ENCODE data around the gene VGLL4. TPM values are rescaled to one million over a fixed set of nuclear protein-coding genes. Genes with fewer than 3 reads are reported as not detected.
A peak's percentile ranks its signal among the peaks of the same experiment; 100 is the strongest.

Gene VGLL4
- total RNA-seq, 1 experiment from 2014 or later, result 42.1 TPM

DNA sequence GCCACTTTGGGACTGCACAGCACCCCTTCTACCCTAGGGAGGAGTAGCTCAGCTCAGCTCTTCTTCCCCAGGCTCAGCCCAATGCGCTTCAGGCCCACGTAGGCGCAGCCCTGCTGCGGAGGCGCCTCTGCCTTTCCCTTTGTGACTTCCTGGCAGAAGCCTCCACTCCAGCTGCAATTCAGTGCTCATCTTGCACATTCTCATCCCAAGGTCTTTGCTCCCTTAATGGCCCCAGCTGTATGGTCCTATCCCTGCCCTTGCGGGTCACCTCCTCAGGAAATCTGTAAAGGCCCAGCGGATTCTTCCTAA, 109.0 kb downstream of the VGLL4 start:
- peaks cover 9 to 12% of the 10 kb centered on the region in 2 experiments for H3K4me1 Mint-ChIP-seq
- H4K5ac ChIP-seq (ENCODE audit: insufficient read length, low read depth, low read length), result no peak overlapping the region
- no CpG with 5 or more reads among the region's 7 CpGs for WGBS (ENCODE audit: extremely low coverage, insufficient read length, low lambda C conversion rate)
- H3K79me2 ChIP-seq (ENCODE audit: insufficient read depth, low read length), result no peaks in the 10 kb centered on the region
- no peak overlapping the region for H3K9ac ChIP-seq (ENCODE audit: extremely low read depth, insufficient read length, low read length)
- H3T11ph ChIP-seq (ENCODE audit: low read length), result no peak overlapping the region
- TF ChIP-seq, protein P1, sequence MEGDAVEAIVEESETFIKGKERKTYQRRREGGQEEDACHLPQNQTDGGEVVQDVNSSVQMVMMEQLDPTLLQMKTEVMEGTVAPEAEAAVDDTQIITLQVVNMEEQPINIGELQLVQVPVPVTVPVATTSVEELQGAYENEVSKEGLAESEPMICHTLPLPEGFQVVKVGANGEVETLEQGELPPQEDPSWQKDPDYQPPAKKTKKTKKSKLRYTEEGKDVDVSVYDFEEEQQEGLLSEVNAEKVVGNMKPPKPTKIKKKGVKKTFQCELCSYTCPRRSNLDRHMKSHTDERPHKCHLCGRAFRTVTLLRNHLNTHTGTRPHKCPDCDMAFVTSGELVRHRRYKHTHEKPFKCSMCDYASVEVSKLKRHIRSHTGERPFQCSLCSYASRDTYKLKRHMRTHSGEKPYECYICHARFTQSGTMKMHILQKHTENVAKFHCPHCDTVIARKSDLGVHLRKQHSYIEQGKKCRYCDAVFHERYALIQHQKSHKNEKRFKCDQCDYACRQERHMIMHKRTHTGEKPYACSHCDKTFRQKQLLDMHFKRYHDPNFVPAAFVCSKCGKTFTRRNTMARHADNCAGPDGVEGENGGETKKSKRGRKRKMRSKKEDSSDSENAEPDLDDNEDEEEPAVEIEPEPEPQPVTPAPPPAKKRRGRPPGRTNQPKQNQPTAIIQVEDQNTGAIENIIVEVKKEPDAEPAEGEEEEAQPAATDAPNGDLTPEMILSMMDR (conservative IDR thresholded peaks at IDR 0.05), result no peak
- no peaks in the 10 kb centered on the region for H3K36me3 Mint-ChIP-seq (ENCODE audit: insufficient read depth in 1 of 3, low read depth in 3 of 3)
- no peak overlapping the region for H3K4me3 Mint-ChIP-seq
- H2BK12ac ChIP-seq (ENCODE audit: insufficient read length, low read depth, low read length), result no peak overlapping the region
- no peak overlapping the region for H3K27ac ChIP-seq (ENCODE audit: insufficient read length, low read depth, low read length)
- no peak overlapping the region for H2BK20ac ChIP-seq (ENCODE audit: low read depth, low read length, poor library complexity, severe bottlenecking)
- H3K79me1 ChIP-seq (ENCODE audit: insufficient read depth, low read depth, low read length, poor library complexity, severe bottlenecking), result no peaks in the 10 kb centered on the region
- H3K14ac ChIP-seq (ENCODE audit: insufficient read depth, low read length), result no peak overlapping the region
- no peak overlapping the region for H3K18ac ChIP-seq (ENCODE audit: insufficient read length, low read depth, low read length)
- H2BK120ac ChIP-seq (ENCODE audit: low read depth, low read length, poor library complexity, severe bottlenecking), result no peak overlapping the region
- no peak overlapping the region for H3K4me2 ChIP-seq (ENCODE audit: insufficient read depth, insufficient read length, low read length)
- H3K9me3 Mint-ChIP-seq, result no peaks in the 10 kb centered on the region
- peak overlapping the region in 1 of 3 experiments; percentile 22; a peak in 1 of 7 replicates for H3K27ac Mint-ChIP-seq
- no peak overlapping the region for H2AFZ ChIP-seq (ENCODE audit: low read length)
- H4K20me1 ChIP-seq (ENCODE audit: control insufficient read depth, insufficient read depth, insufficient read length), result no peaks in the 10 kb centered on the region
- no peak for DNase-seq
- no peak overlapping the region for H2BK5ac ChIP-seq (ENCODE audit: insufficient read length, low read length)
- no peaks in the 10 kb centered on the region for H3K27me3 ChIP-seq (ENCODE audit: insufficient read depth, low read length)
- no peak overlapping the region for H3K4ac ChIP-seq (ENCODE audit: low read depth, low read length)
- H4K91ac ChIP-seq (ENCODE audit: insufficient read length, low read depth, low read length), result no peak overlapping the region
- H3K27me3 Mint-ChIP-seq (ENCODE audit: low read depth), result no peaks in the 10 kb centered on the region
- H3K23ac ChIP-seq (ENCODE audit: insufficient read length, low read depth, low read length), result no peak overlapping the region
- no peaks in the 10 kb centered on the region for H3K4me1 ChIP-seq (ENCODE audit: insufficient read depth, low read length)
- no peaks in the 10 kb centered on the region for H3K23me2 ChIP-seq (ENCODE audit: insufficient read length, low read depth, low read length, poor library complexity, severe bottlenecking)
- H4K8ac ChIP-seq (replicated peaks; ENCODE audit: insufficient read length, low read depth, low read length), result no peak overlapping the region
- no peak overlapping the region for H2AK5ac ChIP-seq (ENCODE audit: insufficient read length, low read length)
- no peak overlapping the region for H2BK15ac ChIP-seq (ENCODE audit: low read depth, low read length)
- no peak overlapping the region for H3K56ac ChIP-seq (ENCODE audit: insufficient read length, low read depth, low read length)
- H3K9me3 ChIP-seq (ENCODE audit: control insufficient read depth, low read depth, low read length), result no peaks in the 10 kb centered on the region

Data from H9 (cell line).